Smooth muscle cell (in vitro differentiated cells): ENCODE measurements around the gene POLR2I. TPM values are rescaled to one million over a fixed set of nuclear protein-coding genes. Genes with fewer than 3 reads are reported as not detected.
"Not testable (repeated sequence)": the region's sequence is repeated elsewhere in the genome, so short reads cannot be mapped to it uniquely, and the experiment has no call there.

Source experiments
- DNase-seq: peaks from one replicate; lab custom pipeline; 2025; ENCODE audit not compliant: unreplicated experiment; lab: John Stamatoyannopoulos, UW
- H2AFZ ChIP-seq: fragments of 200-600 bp; sonication (generic); 2 replicates; pipeline ENCODE4 v1.6.0; 2016; ENCODE audit warnings: antibody characterized with exemption, low read depth, mild to moderate bottlenecking
- H3F3A ChIP-seq: fragments of 200-600 bp; sonication (generic); 2 replicates; pipeline ENCODE4 v1.6.0; 2017; ENCODE audit warnings: antibody characterized with exemption, low read depth
- H3K27ac ChIP-seq: fragments of 200-600 bp; sonication (generic); 2 replicates; pipeline ENCODE4 v1.5.1; 2016; ENCODE audit warnings: low read depth, mild to moderate bottlenecking
- H3K27me3 ChIP-seq: fragments of 200-600 bp; sonication (generic); 2 replicates; pipeline ENCODE4 v1.6.1; 2016; ENCODE audit warnings: low read depth, mild to moderate bottlenecking
- H3K36me3 ChIP-seq: fragments of 200-600 bp; sonication (generic); 2 replicates; pipeline ENCODE4 v1.5.1; 2016; ENCODE audit warnings: low read depth
- H3K4me1 ChIP-seq: fragments of 200-600 bp; sonication (generic); 2 replicates; pipeline ENCODE4 v1.5.1; 2016; ENCODE audit warnings: low read depth
- H3K4me2 ChIP-seq: fragments of 200-600 bp; sonication (generic); 2 replicates; pipeline ENCODE4 v1.6.0; 2016; ENCODE audit warnings: mild to moderate bottlenecking
- H3K4me3 ChIP-seq: fragments of 200-600 bp; sonication (generic); 2 replicates; pipeline ENCODE4 v1.5.1; 2016; ENCODE audit warnings: mild to moderate bottlenecking
- H3K79me2 ChIP-seq: fragments of 200-600 bp; sonication (generic); 2 replicates; pipeline ENCODE4 v1.6.0; 2016; ENCODE audit warnings: low read depth, mild to moderate bottlenecking
- H3K9ac ChIP-seq: fragments of 200-600 bp; sonication (generic); 2 replicates; pipeline ENCODE4 v1.6.0; 2016; ENCODE audit warnings: low read depth
- H3K9me3 ChIP-seq: fragments of 200-600 bp; sonication (generic); replicated peaks from 2 replicates; pipeline ENCODE4 v1.5.1; 2016; ENCODE audit warnings: low read depth
- H4K20me1 ChIP-seq: fragments of 200-600 bp; sonication (generic); 2 replicates; pipeline ENCODE4 v1.6.0; 2016; ENCODE audit warnings: low read depth
- WGBS: methylation state at CpG from one replicate; pipeline ENCODE4 v1.1.7; 2016; ENCODE audit warnings: low lambda C conversion rate; 5-methylcytosine and 5-hydroxymethylcytosine counted together
- polyA plus RNA-seq: library from polyadenylated mRNA; unstranded; fragments of >200 nt; fragmentation: Nextera tagmentation; extraction: Ambion mirVana; gene quantifications from 2 replicates; pipeline ENCODE4 v1.2.1, GENCODE V29; 2016
- total RNA-seq: library from RNA; depleted of rRNA; stranded (reverse); fragments of >200 nt; gene quantifications from 2 replicates; pipeline ENCODE4 v1.2.3, GENCODE V29; 2014
- TF ChIP-seq, protein P1 (sequence below): fragments of 200-600 bp; sonication (generic); IDR thresholded peaks from 2 replicates; pipeline ENCODE4 v1.5.1; 2017; ENCODE audit warnings: borderline replicate concordance, mild to moderate bottlenecking, antibody characterized with exemption; ENCODE audit not compliant: insufficient read depth, poor library complexity, severe bottlenecking

The POLR2I gene
- total and polyA plus RNA-seq, 2 experiments from 2014 or later = 102 to 132 TPM

DNA sequence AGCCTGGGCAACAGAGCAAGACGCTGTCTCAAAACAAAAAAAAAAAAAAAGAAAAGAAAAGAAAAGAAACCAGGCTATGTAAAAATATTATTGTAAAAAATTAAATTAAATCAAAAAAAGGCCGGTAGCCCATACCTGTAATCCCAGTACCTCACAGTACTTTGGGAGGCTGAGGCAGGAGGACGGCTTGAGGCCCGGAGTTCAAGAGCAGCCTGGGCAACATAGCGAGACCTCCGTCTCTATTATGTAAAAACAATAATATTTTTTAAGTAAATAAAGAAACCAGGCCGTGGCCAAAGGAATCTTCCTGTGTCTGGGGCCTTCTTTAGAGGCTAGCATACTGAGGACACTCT, 24.4 kb upstream of the POLR2I start:
- peak overlapping the region; percentile 97 for H3K4me3 ChIP-seq
- no peaks in the 10 kb centered on the region for H3K4me1 ChIP-seq
- no peaks in the 10 kb centered on the region for H3K27me3 ChIP-seq
- peaks cover 24% of the 10 kb centered on the region for H3K79me2 ChIP-seq
- H3K9me3 ChIP-seq = no peaks in the 10 kb centered on the region
- TF ChIP-seq, protein P1, sequence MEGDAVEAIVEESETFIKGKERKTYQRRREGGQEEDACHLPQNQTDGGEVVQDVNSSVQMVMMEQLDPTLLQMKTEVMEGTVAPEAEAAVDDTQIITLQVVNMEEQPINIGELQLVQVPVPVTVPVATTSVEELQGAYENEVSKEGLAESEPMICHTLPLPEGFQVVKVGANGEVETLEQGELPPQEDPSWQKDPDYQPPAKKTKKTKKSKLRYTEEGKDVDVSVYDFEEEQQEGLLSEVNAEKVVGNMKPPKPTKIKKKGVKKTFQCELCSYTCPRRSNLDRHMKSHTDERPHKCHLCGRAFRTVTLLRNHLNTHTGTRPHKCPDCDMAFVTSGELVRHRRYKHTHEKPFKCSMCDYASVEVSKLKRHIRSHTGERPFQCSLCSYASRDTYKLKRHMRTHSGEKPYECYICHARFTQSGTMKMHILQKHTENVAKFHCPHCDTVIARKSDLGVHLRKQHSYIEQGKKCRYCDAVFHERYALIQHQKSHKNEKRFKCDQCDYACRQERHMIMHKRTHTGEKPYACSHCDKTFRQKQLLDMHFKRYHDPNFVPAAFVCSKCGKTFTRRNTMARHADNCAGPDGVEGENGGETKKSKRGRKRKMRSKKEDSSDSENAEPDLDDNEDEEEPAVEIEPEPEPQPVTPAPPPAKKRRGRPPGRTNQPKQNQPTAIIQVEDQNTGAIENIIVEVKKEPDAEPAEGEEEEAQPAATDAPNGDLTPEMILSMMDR = no peak
- no peak for DNase-seq
- H3K36me3 ChIP-seq = no peaks in the 10 kb centered on the region
- H2AFZ ChIP-seq = peak overlapping the region; percentile 82
- WGBS = 62% methylated on average over 7 of the region's 7 CpGs
- H3K9ac ChIP-seq = no peak overlapping the region
- H3K27ac ChIP-seq = peak overlapping the region; percentile 94
- peak overlapping the region; percentile 94 for H3K4me2 ChIP-seq
- H3F3A ChIP-seq = peaks cover 5% of the 10 kb centered on the region
- peaks cover 21% of the 10 kb centered on the region for H4K20me1 ChIP-seq

DNA sequence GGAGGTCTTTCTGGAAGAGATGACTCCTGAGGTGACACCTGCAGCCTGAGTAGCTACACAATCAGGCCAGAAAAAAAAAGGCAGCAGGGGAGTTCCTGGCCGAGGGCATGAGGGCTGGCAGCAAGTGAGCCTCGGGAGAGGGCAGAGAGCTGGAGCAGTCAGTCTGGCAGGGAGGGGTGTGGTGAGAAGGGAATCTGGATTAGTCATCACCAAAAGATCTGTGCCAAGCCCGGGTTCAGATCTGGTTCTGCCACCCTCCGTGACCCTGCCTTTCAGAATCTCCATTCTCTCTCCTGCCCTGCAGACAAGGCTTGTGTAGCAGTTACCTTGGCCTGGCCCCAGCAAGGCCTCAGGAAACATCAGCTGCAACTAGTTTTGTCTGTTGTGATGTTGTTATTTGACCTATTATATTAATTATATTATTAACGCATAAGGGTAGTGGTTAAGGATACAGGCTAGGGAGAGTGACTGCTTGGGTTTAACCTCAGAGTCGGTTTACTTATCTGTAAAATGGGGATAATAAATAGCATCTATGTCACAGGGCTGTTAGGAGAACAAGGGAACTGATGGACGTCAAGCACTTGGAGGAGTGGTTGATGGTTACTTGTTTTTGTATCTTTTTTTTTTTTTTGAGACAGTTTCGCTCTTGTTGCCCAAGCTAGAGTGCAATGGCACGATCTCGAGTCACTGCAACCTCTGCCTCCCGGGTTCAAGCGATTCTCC, 22.4 kb upstream of the POLR2I start:
- no peak overlapping the region for H3K4me3 ChIP-seq
- H3K27me3 ChIP-seq = no peaks in the 10 kb centered on the region
- DNase-seq = no peak
- peaks cover 11% of the 10 kb centered on the region for H4K20me1 ChIP-seq
- peaks cover 5% of the 10 kb centered on the region for H3F3A ChIP-seq
- H3K9me3 ChIP-seq = no peaks in the 10 kb centered on the region
- no peak overlapping the region for H2AFZ ChIP-seq
- no peaks in the 10 kb centered on the region for H3K4me1 ChIP-seq
- no peak overlapping the region for H3K4me2 ChIP-seq
- TF ChIP-seq, protein P1 = no peak
- H3K9ac ChIP-seq = no peak overlapping the region
- H3K36me3 ChIP-seq = no peaks in the 10 kb centered on the region
- no peak overlapping the region for H3K27ac ChIP-seq
- 86% methylated on average over 11 of the region's 12 CpGs for WGBS
- H3K79me2 ChIP-seq = peaks cover 18% of the 10 kb centered on the region

DNA sequence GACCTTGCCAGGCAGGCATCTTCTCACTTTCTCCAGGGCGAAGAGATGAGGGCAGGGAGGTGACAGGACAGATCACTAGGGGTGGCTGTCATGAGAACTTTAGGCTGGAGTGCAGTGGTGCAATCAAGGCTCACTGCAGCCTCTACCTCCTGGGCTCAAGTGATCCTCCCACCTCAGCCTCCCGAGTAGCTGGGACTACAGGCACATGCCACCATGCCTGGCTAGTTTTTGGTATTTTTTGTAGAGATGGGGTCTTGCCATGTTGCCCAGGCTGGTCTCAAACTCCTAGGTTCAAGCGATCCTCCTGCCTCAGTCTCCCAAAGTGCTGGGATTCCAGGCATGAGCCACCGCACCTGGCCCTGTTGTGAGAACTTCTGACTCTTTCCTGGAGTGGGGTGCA, 20.2 kb upstream of the POLR2I start:
- not testable (repeated sequence) for H4K20me1 ChIP-seq, H3K27ac ChIP-seq, H3K79me2 ChIP-seq, H3K4me3 ChIP-seq, H3K4me1 ChIP-seq, H3K9ac ChIP-seq, H3F3A ChIP-seq, H3K4me2 ChIP-seq, H3K9me3 ChIP-seq, H3K27me3 ChIP-seq, DNase-seq, H2AFZ ChIP-seq, H3K36me3 ChIP-seq
- WGBS = 94% methylated on average over 4 of the region's 4 CpGs

DNA sequence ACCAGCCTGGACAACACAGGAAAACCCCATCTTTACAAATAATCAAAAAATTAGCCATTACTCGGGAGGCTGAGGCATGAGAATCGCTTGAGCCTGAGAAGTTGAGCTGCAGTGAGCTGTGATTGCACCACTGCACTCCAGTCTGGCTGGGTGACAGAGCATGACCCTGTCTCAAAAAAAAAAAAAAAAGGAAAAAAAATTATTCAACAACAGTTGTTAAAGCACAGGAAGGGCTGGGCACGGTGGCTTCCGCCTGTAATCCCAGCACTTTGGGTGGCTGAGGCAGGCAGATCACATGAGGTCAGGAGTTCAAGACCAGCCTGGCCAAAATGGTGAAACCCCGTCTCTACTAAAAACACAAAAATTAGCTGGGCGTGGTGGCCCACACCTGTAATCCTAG, 16.5 kb upstream of the POLR2I start:
- H3F3A ChIP-seq = peaks cover 22% of the 10 kb centered on the region
- not testable (repeated sequence) for H3K27me3 ChIP-seq, H3K36me3 ChIP-seq, H3K79me2 ChIP-seq, DNase-seq, H2AFZ ChIP-seq, H3K9me3 ChIP-seq, H3K4me2 ChIP-seq, H3K9ac ChIP-seq, H3K27ac ChIP-seq, H3K4me3 ChIP-seq, H4K20me1 ChIP-seq, H3K4me1 ChIP-seq
- 84% methylated on average over 6 of the region's 6 CpGs for WGBS

DNA sequence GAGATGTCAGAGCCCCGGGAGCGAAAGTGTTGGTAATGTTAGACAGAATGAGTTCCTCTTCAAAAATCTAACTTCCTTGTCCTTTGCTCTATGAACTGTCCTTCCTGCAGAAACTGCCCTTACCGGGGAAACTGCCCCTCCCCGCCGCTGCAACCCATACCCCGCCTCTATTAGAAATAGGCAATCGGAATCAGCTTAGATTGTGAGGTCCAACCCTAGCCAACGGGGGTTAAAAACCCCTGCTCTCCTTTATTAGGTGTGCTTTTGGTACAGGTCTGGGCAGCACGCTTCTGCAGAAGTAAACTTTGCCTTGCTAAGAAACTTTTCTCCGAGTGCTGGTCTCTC, 13.7 kb upstream of the POLR2I start:
- no peak for DNase-seq
- Histone ChIP-seq H3K9me3 (no peaks in the 10 kb centered on the region), H3K79me2 (no peaks in the 10 kb centered on the region), H2AFZ (peak overlapping the region; percentile 72), H3K4me1 (no peaks in the 10 kb centered on the region), H3K27me3 (no peaks in the 10 kb centered on the region), H4K20me1 (no peaks in the 10 kb centered on the region), H3K4me3 (peak overlapping the region; percentile 53), H3K27ac (peak overlapping the region; percentile 67), H3K36me3 (no peaks in the 10 kb centered on the region), H3F3A (peaks cover 22% of the 10 kb centered on the region), H3K4me2 (peak overlapping the region; percentile 86), H3K9ac (peak overlapping the region; percentile 17)
- TF ChIP-seq, protein P1 = no peak
- 6% methylated on average over 10 of the region's 10 CpGs for whole genome bisulfite sequencing
